ENCODE data around the gene HLA-G.

The HLA-G gene

GRCh38 chr6:29825848-29826247 is 1.8 kb upstream of the HLA-G start:
- Histone ChIP-seq H3K27me3 (ENCODE audit: insufficient read depth, low read length) (no peaks in the 10 kb centered on the region), H3K9me2 (ENCODE audit: low read depth, low read length) (no peaks in the 10 kb centered on the region), H3K4me1 (ENCODE audit: insufficient read depth, low read length, severe bottlenecking) (no peaks in the 10 kb centered on the region), H3K4me2 (ENCODE audit: low read length) (no peak overlapping the region), H3K36me3 (ENCODE audit: insufficient read depth, low read length) (no peaks in the 10 kb centered on the region), H3K27ac (ENCODE audit: low read depth, low read length, poor library complexity, severe bottlenecking) (no peak overlapping the region), H3K4me3 (ENCODE audit: low read depth, low read length, poor library complexity, severe bottlenecking) (no peak overlapping the region), H3K79me2 (ENCODE audit: insufficient read depth, low read length) (no peaks in the 10 kb centered on the region), H3F3A (ENCODE audit: insufficient read depth, low read length) (no peaks in the 10 kb centered on the region), H3K9ac (ENCODE audit: low read length) (no peak overlapping the region), H2AFZ (ENCODE audit: low read length) (no peak overlapping the region), H4K20me1 (ENCODE audit: insufficient read depth, low read length) (no peaks in the 10 kb centered on the region), H3K9me3 (ENCODE audit: low read length) (no peaks in the 10 kb centered on the region)
- TF ChIP-seq EZH2 (IDR thresholded peaks at IDR 0.05; ENCODE audit: borderline replicate concordance, low read length) (no peak), CTCF (IDR thresholded peaks at IDR 0.05; ENCODE audit: low read length) (no peak)

GRCh38 chr6:29826271-29826670 is 1.4 kb upstream of the HLA-G start:
- H3F3A ChIP-seq (ENCODE audit: insufficient read depth, low read length) = no peaks in the 10 kb centered on the region
- H3K27me3 ChIP-seq (ENCODE audit: insufficient read depth, low read length) = no peaks in the 10 kb centered on the region
- no peak overlapping the region for H2AFZ ChIP-seq (ENCODE audit: low read length)
- no peak overlapping the region for H3K27ac ChIP-seq (ENCODE audit: low read depth, low read length, poor library complexity, severe bottlenecking)
- H3K9me3 ChIP-seq (ENCODE audit: low read length) = no peaks in the 10 kb centered on the region
- H3K36me3 ChIP-seq (ENCODE audit: insufficient read depth, low read length) = no peaks in the 10 kb centered on the region
- no peaks in the 10 kb centered on the region for H3K79me2 ChIP-seq (ENCODE audit: insufficient read depth, low read length)
- no peak for TF ChIP-seq EZH2 (IDR thresholded peaks at IDR 0.05; ENCODE audit: borderline replicate concordance, low read length)
- no peak for TF ChIP-seq CTCF (IDR thresholded peaks at IDR 0.05; ENCODE audit: low read length)
- H3K4me1 ChIP-seq (ENCODE audit: insufficient read depth, low read length, severe bottlenecking) = no peaks in the 10 kb centered on the region
- H3K4me3 ChIP-seq (ENCODE audit: low read depth, low read length, poor library complexity, severe bottlenecking) = no peak overlapping the region
- no peak overlapping the region for H3K9ac ChIP-seq (ENCODE audit: low read length)
- no peak overlapping the region for H3K4me2 ChIP-seq (ENCODE audit: low read length)
- no peaks in the 10 kb centered on the region for H3K9me2 ChIP-seq (ENCODE audit: low read depth, low read length)
- H4K20me1 ChIP-seq (ENCODE audit: insufficient read depth, low read length) = no peaks in the 10 kb centered on the region

GRCh38 chr6:29828471-29828797 is 809 bp downstream of the HLA-G start:
- Histone ChIP-seq H3K27me3 (ENCODE audit: insufficient read depth, low read length) (no peaks in the 10 kb centered on the region), H3K36me3 (ENCODE audit: insufficient read depth, low read length) (no peaks in the 10 kb centered on the region), H3K4me1 (ENCODE audit: insufficient read depth, low read length, severe bottlenecking) (no peaks in the 10 kb centered on the region), H3K4me3 (ENCODE audit: low read depth, low read length, poor library complexity, severe bottlenecking) (peak overlapping the region; percentile 25), H3K79me2 (ENCODE audit: insufficient read depth, low read length) (no peaks in the 10 kb centered on the region), H3K4me2 (ENCODE audit: low read length) (no peak overlapping the region), H3K9me2 (ENCODE audit: low read depth, low read length) (no peaks in the 10 kb centered on the region), H3K27ac (ENCODE audit: low read depth, low read length, poor library complexity, severe bottlenecking) (no peak overlapping the region), H2AFZ (ENCODE audit: low read length) (no peak overlapping the region), H4K20me1 (ENCODE audit: insufficient read depth, low read length) (no peaks in the 10 kb centered on the region), H3F3A (ENCODE audit: insufficient read depth, low read length) (no peaks in the 10 kb centered on the region), H3K9ac (ENCODE audit: low read length) (no peak overlapping the region), H3K9me3 (ENCODE audit: low read length) (no peaks in the 10 kb centered on the region)
- no peak for TF ChIP-seq EZH2 (IDR thresholded peaks at IDR 0.05; ENCODE audit: borderline replicate concordance, low read length)
- no peak for TF ChIP-seq CTCF (IDR thresholded peaks at IDR 0.05; ENCODE audit: low read length)

Data from OCI-LY1 (cell line).